ENCODE results near the gene R3HDM2. TPM values are rescaled to one million over a fixed set of nuclear protein-coding genes. Genes with fewer than 3 reads are reported as not detected.
"Not testable (repeated sequence)": the region's sequence is repeated elsewhere in the genome, so short reads cannot be mapped to it uniquely, and the experiment has no call there.

Gene R3HDM2
- total RNA-seq, 3 donors from 2014 or later, result 31.6 to 43.0 (median 35.7) TPM

GRCh38 chr12:57309420-57309819 is 121.4 kb downstream of the R3HDM2 start:
- Histone ChIP-seq H3K4me1 (no peaks in the 10 kb centered on the region), H3K27me3 (no peaks in the 10 kb centered on the region), H3K27ac (no peak overlapping the region), H3K4me3 (no peak overlapping the region), H3K36me3 (no peaks in the 10 kb centered on the region), H3K9me3 (no peaks in the 10 kb centered on the region)
- DNase-seq (ENCODE audit: low spot score in 2 of 2), result no peak
- no peak for TF ChIP-seq POLR2AphosphoS5 (IDR thresholded peaks at IDR 0.05)
- no peak for TF ChIP-seq CTCF (IDR thresholded peaks at IDR 0.05)
- no peak for TF ChIP-seq POLR2A (IDR thresholded peaks at IDR 0.05)
- intact Hi-C loops (cut with DNase I; ENCODE audit: low total_unique reads), result no loop called here

- H3K4me1 ChIP-seq, result no peaks in the 10 kb centered on the region
- no peaks in the 10 kb centered on the region for H3K27me3 ChIP-seq
- TF ChIP-seq POLR2A (IDR thresholded peaks at IDR 0.05) (no peak), CTCF (IDR thresholded peaks at IDR 0.05) (no peak), POLR2AphosphoS5 (IDR thresholded peaks at IDR 0.05) (no peak)
- DNase-seq (ENCODE audit: low spot score in 2 of 2), result no peak
- no peak overlapping the region for H3K27ac ChIP-seq
- intact Hi-C loops (cut with DNase I; ENCODE audit: low total_unique reads), result no loop called here
- H3K36me3 ChIP-seq, result peaks cover 6% of the 10 kb centered on the region
- H3K4me3 ChIP-seq, result no peak overlapping the region
- H3K9me3 ChIP-seq, result no peaks in the 10 kb centered on the region
Measured at GRCh38 chr12:57300961-57301584, 129.8 kb downstream of the R3HDM2 start.

- H3K9me3 ChIP-seq, result no peaks in the 10 kb centered on the region
- no peak for DNase-seq (ENCODE audit: low spot score in 2 of 2)
- intact Hi-C loops (cut with DNase I; ENCODE audit: low total_unique reads), result no loop called here
- peaks cover 6% of the 10 kb centered on the region for H3K36me3 ChIP-seq
- no peak overlapping the region for H3K4me3 ChIP-seq
- H3K27me3 ChIP-seq, result no peaks in the 10 kb centered on the region
- no peak overlapping the region for H3K27ac ChIP-seq
- no peak for TF ChIP-seq POLR2A (IDR thresholded peaks at IDR 0.05)
- TF ChIP-seq POLR2AphosphoS5 (IDR thresholded peaks at IDR 0.05), result no peak
- TF ChIP-seq CTCF (IDR thresholded peaks at IDR 0.05), result no peak
- no peaks in the 10 kb centered on the region for H3K4me1 ChIP-seq
Measured at GRCh38 chr12:57299514-57300016, 131.3 kb downstream of the R3HDM2 start.

- Histone ChIP-seq H3K27ac (no peak overlapping the region), H3K4me1 (no peaks in the 10 kb centered on the region), H3K4me3 (no peak overlapping the region), H3K9me3 (no peaks in the 10 kb centered on the region), H3K36me3 (peaks cover 6% of the 10 kb centered on the region), H3K27me3 (no peaks in the 10 kb centered on the region)
- no peak for DNase-seq (ENCODE audit: low spot score in 2 of 2)
- intact Hi-C loops (cut with DNase I; ENCODE audit: low total_unique reads), result no loop called here
- no peak for TF ChIP-seq CTCF (IDR thresholded peaks at IDR 0.05)
- no peak for TF ChIP-seq POLR2A (IDR thresholded peaks at IDR 0.05)
- TF ChIP-seq POLR2AphosphoS5 (IDR thresholded peaks at IDR 0.05), result no peak
Measured at GRCh38 chr12:57296291-57296690, 134.6 kb downstream of the R3HDM2 start.

- H3K36me3 ChIP-seq, result not testable (repeated sequence)
Measured at GRCh38 chr12:57282073-57282472, 148.8 kb downstream of the R3HDM2 start.

More at GRCh38 chr12:57282073-57282472, 148.8 kb downstream of the R3HDM2 start:
- H3K4me1 ChIP-seq; H3K4me3 ChIP-seq; H3K9me3 ChIP-seq; DNase-seq (ENCODE audit: low spot score in 2 of 2); H3K27ac ChIP-seq; H3K27me3 ChIP-seq; intact Hi-C loops (cut with DNase I; ENCODE audit: low total_unique reads): not testable (repeated sequence)

Data from breast epithelium (tissue), 4 donors.